Heart right ventricle (tissue), 16 donors: ENCODE results near the gene CST11. TPM values are rescaled to one million over a fixed set of nuclear protein-coding genes. Genes with fewer than 3 reads are reported as not detected.

ENCODE experiments used
- ATAC-seq, 8 donors: fragments of 200-7000 bp; cut with Tn5 transposase; one replicate each; pipeline ENCODE4 v1.9.1; 2020; ENCODE audit warnings: mild to moderate bottlenecking in 8 of 8, moderate library complexity in 8 of 8, moderate number of reproducible peaks in 1 of 8
- DNase-seq, 2 donors: peaks; one replicate each; pipeline ENCODE4 v3.0.0-alpha.2; 2020
- H3K27ac ChIP-seq, 10 donors: fragments of 200-600 bp; sonication (generic) in 2 of 10; one replicate each; pipeline versions ENCODE4 v1.5.0 to v1.8.0; 2020 to 2022; ENCODE audit warnings: mild to moderate bottlenecking in 3 of 10
- H3K27me3 ChIP-seq, 7 donors: fragments of 200-600 bp; one replicate each; pipeline ENCODE4 v1.8.0; 2021 to 2022; ENCODE audit warnings: mild to moderate bottlenecking in 2 of 7
- H3K36me3 ChIP-seq, 9 donors: fragments of 200-600 bp; sonication (generic) in 1 of 9; one replicate each; pipeline versions ENCODE4 v1.5.0 to v1.8.0; 2020 to 2022; ENCODE audit warnings: mild to moderate bottlenecking in 2 of 9
- H3K4me1 ChIP-seq, 9 donors: fragments of 200-600 bp; sonication (generic) in 1 of 9; one replicate each; pipeline versions ENCODE4 v1.5.0 to v1.8.0; 2020 to 2022; ENCODE audit warnings: mild to moderate bottlenecking in 4 of 9
- H3K4me3 ChIP-seq, 10 donors: fragments of 200-600 bp; sonication (generic) in 2 of 10; one replicate each; pipeline versions ENCODE4 v1.5.0 to v1.8.0; 2020 to 2022; ENCODE audit warnings: mild to moderate bottlenecking in 7 of 10, moderate library complexity in 2 of 10
- H3K9me3 ChIP-seq, 11 donors: fragments of 200-600 bp in 10 of 11; sonication (generic) in 2 of 11; one replicate each; pipeline versions ENCODE4 v1.5.0 to v1.8.0; 2013 to 2022; ENCODE audit warnings: mild to moderate bottlenecking in 2 of 11, control low read depth in 1 of 11, moderate library complexity in 1 of 11
- CTCF ChIP-seq, 9 donors: fragments of 200-600 bp; sonication (generic) in 2 of 9; IDR thresholded peaks; one replicate each; pipeline versions ENCODE4 v1.5.0 to v1.8.0; 2021 to 2022; ENCODE audit warnings: antibody characterized with exemption in 9 of 9, mild to moderate bottlenecking in 5 of 9, moderate library complexity in 1 of 9
- WGBS, 2 donors: extraction: QIAGEN DNeasy Blood & Tissue Kit; methylation state at CpG; one replicate each; pipeline ENCODE4 v1.1.7; 2013; ENCODE audit warnings: inconsistent platforms in 1 of 2; 5-methylcytosine and 5-hydroxymethylcytosine counted together
- intact Hi-C, 10 donors: fragments of 100-400 bp; cut with DNase I; formaldehyde crosslinking; loops; one replicate each; pipeline versions ENCODE4 v1.11.1 to v1.14.2; 2022
- polyA plus RNA-seq, 2 donors: library from polyadenylated mRNA; stranded (reverse); fragments of 200-250 nt; gene quantifications; one replicate each; pipeline ENCODE4 v1.2.3, GENCODE V29; 2013
- total RNA-seq, 10 donors: library from RNA; stranded (reverse); fragmentation: NEBNext Ultra II Directional in 3 of 10; extraction: Animal tissue kit (Norgen Biotek cat#: 25700) in 3 of 10; gene quantifications; one replicate each; pipeline versions ENCODE4 v1.2.1 to v1.2.4, GENCODE V29; 2021 to 2023
- donor health status: Arrhythmogenic right ventricular cardiomyopathy.
- donor health status: ischemic (EF 13 %, LVEDD 7.1; RV severe dilation, severe dysfunction).
- donor health status: healthy with polysubstance abuse.
- donor health status: DM: no; HTN: yes; CAD: no.
- donor health status: DM: no; HTN: no; CAD: no.
- donor health status: ischemic (EF 25% LVEDD 6.9; RV normal size, moderate dysfunction).
- donor health status: ischemic (EF 25% LVEDD 5.7; RV mildly dilated, moderate dysfunction).
- donor health status: healthy.
- donor health status: DM: yes; HTN: yes; CAD: no.
- donor health status: Ischemic cardiomyopathy.
- donor health status: ischemic (EF 35%, LVEDD 5.7; RV mildly dilated, moderate dysfunction).
- donor health status: nonischemic (EF 11% LVEDD 7.7; RV severe dilation, severe dysfunction).
- donor health status: DM: yes; HTN: yes; CAD: no.
- donor health status: PGD.
- donor health status: ischemic (EF 29% LVEDD 5.4; RV normal size, mild dysfunction).
- donor health status: nonischemic (EF 23%, LVEDD 6.1; RV moderate dilation, normal function).

CST11 gene
- total and polyA plus RNA-seq, 12 donors: not detected

GRCh38 chr20:23492292-23492691 is 39.6 kb upstream of the CST11 start:
- Histone ChIP-seq H3K27ac (no peak overlapping the region), H3K36me3 (no peaks in the 10 kb centered on the region), H3K4me1 (no peaks in the 10 kb centered on the region), H3K4me3 (no peak overlapping the region), H3K9me3 (peaks cover 0 to 6% (median 0%) of the 10 kb centered on the region in 11 donors), H3K27me3 (peaks cover 0 to 4% (median 0%) of the 10 kb centered on the region in 7 donors)
- no peak for TF ChIP-seq CTCF (IDR thresholded peaks at IDR 0.05)
- DNase-seq (no peak), ATAC-seq (no peak)
- intact Hi-C loops: loop anchor here in 1 of 10 donors (5.0 kb wide), 1 partner anchor 50 kb away; no protein-coding TSS in a partner anchor

DNA sequence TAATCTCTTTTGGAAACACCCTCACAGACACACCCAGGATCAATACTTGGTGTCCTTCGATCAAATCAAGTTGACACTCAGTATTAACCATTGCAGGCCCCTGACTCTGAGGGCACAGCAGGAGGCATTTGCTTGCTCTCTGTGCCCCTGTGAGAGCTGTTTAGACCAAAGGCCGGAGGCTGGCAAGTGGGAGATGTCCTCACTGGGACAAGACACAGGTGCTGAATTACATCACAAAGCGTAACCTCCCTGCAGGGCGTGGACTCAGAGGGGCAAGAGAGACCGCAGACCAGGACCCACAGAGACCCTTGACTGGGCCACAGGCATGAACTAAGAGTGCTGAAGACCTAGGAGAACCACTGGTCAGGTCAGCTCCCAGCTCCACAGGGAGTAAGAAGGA is 38.1 kb upstream of the CST11 start, which contains the start of gene CST8:
Gene CST8 (plus strand): TSS at position 301 of the 400 bp plus-strand sequence. CDS start 551 bp downstream, outside the sequence.
- DNase-seq (no peak), ATAC-seq (no peak)
- Histone ChIP-seq H3K36me3 (no peaks in the 10 kb centered on the region), H3K27ac (no peak within 1 kb of the TSS), H3K9me3 (peaks cover 0 to 12% (median 0%) of the 10 kb centered on the region in 11 donors), H3K4me3 (no peak within 1 kb of the TSS), H3K4me1 (no peaks in the 10 kb centered on the region), H3K27me3 (no peaks in the 10 kb centered on the region)
- intact Hi-C loops: loop anchor here in 1 of 10 donors (5.0 kb wide), 1 partner anchor 49 kb away; no protein-coding TSS in a partner anchor
- 90 to 92% methylated on average over 5 of the region's 5 CpGs for WGBS, 2 donors
- no peak for TF ChIP-seq CTCF (IDR thresholded peaks at IDR 0.05)

- no peak for TF ChIP-seq CTCF (IDR thresholded peaks at IDR 0.05)
- Histone ChIP-seq H3K27ac (no peak overlapping the region), H3K9me3 (peaks cover 0 to 12% (median 0%) of the 10 kb centered on the region in 11 donors), H3K36me3 (no peaks in the 10 kb centered on the region), H3K4me3 (no peak overlapping the region), H3K27me3 (no peaks in the 10 kb centered on the region), H3K4me1 (no peaks in the 10 kb centered on the region)
- WGBS, 2 donors: 57 to 68% methylated on average over 3 of the region's 3 CpGs
- DNase-seq (no peak), ATAC-seq (no peak)
- intact Hi-C loops: no loop called here
Measured at GRCh38 chr20:23488996-23489395, 36.3 kb upstream of the CST11 start.

- WGBS, 2 donors: 81 to 82% methylated on average over 2 of the region's 2 CpGs
Measured at GRCh38 chr20:23488470-23488869, 35.8 kb upstream of the CST11 start.

More at GRCh38 chr20:23488470-23488869, 35.8 kb upstream of the CST11 start:
- Histone ChIP-seq H3K27me3 (no peaks in the 10 kb centered on the region), H3K4me1 (no peaks in the 10 kb centered on the region), H3K27ac (no peak overlapping the region), H3K9me3 (peaks cover 0 to 12% (median 0%) of the 10 kb centered on the region in 11 donors), H3K36me3 (no peaks in the 10 kb centered on the region), H3K4me3 (no peak overlapping the region)
- TF ChIP-seq CTCF (IDR thresholded peaks at IDR 0.05): no peak
- intact Hi-C loops: no loop called here
- no peak for ATAC-seq
- DNase-seq: no peak
